HepG2 (cell line): ENCODE results near the gene SNAI3. TPM values are rescaled to one million over a fixed set of nuclear protein-coding genes. Genes with fewer than 3 reads are reported as not detected.

Experiments used
- CEBPB ChIP-seq: IDR thresholded peaks from 2 replicates; pipeline ENCODE4 v1.6.1; 2011; ENCODE audit warnings: low read depth, low read length, improper control_type of control experiment, borderline replicate concordance
- ZNF17 ChIP-seq: sonication (generic); formaldehyde crosslinking; IDR thresholded peaks from 2 replicates; pipeline ENCODE4 v1.5.0; 2020; ENCODE audit warnings: mild to moderate bottlenecking, missing genetic modification reagents
- ZNF543 ChIP-seq: sonication (generic); formaldehyde crosslinking; IDR thresholded peaks from 2 replicates; pipeline ENCODE4 v1.4.0; 2020; ENCODE audit warnings: mild to moderate bottlenecking, missing genetic modification reagents
- ZNF83 ChIP-seq: sonication (generic); formaldehyde crosslinking; IDR thresholded peaks from 2 replicates; pipeline ENCODE4 v1.4.0; 2020; ENCODE audit warnings: missing genetic modification reagents, mild to moderate bottlenecking, borderline replicate concordance
- polyA plus RNA-seq, 8 experiments: library from polyadenylated mRNA; depleted of rRNA in 3 of 8; stranded (reverse) in 7 of 8; unstranded in 1 of 8; fragments of >200 nt; fragmentation: Illumina TruSeq in 4 of 8; extraction: Trizol in 4 of 8; gene quantifications; 2 replicates each; pipeline versions ENCODE4 v1.2.1 to v1.2.3, GENCODE V29; 2011 to 2016; ENCODE audit warnings: low read depth in 4 of 8, missing spikeins in 1 of 8, mixed read lengths in 1 of 8; ENCODE audit not compliant: insufficient read depth in 1 of 8
- total RNA-seq, 5 experiments: library from RNA; depleted of rRNA; stranded (reverse); fragments of >200 nt; fragmentation: Illumina TruSeq; extraction: Trizol; gene quantifications; 2 replicates each; pipeline ENCODE4 v1.2.3, GENCODE V29; 2016; ENCODE audit warnings: low read depth in 1 of 5
- TF ChIP-seq, protein P1 (sequence below): sonication (generic); formaldehyde crosslinking; IDR thresholded peaks from 2 replicates; pipeline ENCODE4 v1.5.1; 2020; ENCODE audit warnings: missing genetic modification reagents, mild to moderate bottlenecking, borderline replicate concordance
- TF ChIP-seq, protein P2 (sequence below): sonication (generic); formaldehyde crosslinking; IDR thresholded peaks from 2 replicates; pipeline ENCODE4 v1.4.0; 2020; ENCODE audit warnings: missing genetic modification reagents, borderline replicate concordance
- TF ChIP-seq, protein P3 (sequence below): sonication (generic); formaldehyde crosslinking; IDR thresholded peaks from 2 replicates; pipeline ENCODE4 v1.5.0; 2020; ENCODE audit warnings: missing genetic modification reagents, mild to moderate bottlenecking, borderline replicate concordance
- TF ChIP-seq, protein P4 (sequence below): sonication (generic); formaldehyde crosslinking; IDR thresholded peaks from 2 replicates; pipeline ENCODE4 v1.5.1; 2020; ENCODE audit warnings: mild to moderate bottlenecking, missing genetic modification reagents, moderate library complexity
- TF ChIP-seq, protein P5 (sequence below), 2 experiments: fragments of 450-650 bp in 1 of 2; sonication (generic) in 1 of 2; formaldehyde crosslinking in 1 of 2; IDR thresholded peaks; 2 replicates each; pipeline versions ENCODE4 v1.6.1 to v1.8.0; 2016 to 2022; ENCODE audit warnings: antibody characterized with exemption in 1 of 2, mild to moderate bottlenecking in 1 of 2, missing genetic modification reagents in 1 of 2

Gene SNAI3
- total and polyA plus RNA-seq, 2 of the 13 experiments (the other 11 are each of a cell fraction or from before 2014, with no cell fraction given), result 0.09 to 0.18 TPM

DNA sequence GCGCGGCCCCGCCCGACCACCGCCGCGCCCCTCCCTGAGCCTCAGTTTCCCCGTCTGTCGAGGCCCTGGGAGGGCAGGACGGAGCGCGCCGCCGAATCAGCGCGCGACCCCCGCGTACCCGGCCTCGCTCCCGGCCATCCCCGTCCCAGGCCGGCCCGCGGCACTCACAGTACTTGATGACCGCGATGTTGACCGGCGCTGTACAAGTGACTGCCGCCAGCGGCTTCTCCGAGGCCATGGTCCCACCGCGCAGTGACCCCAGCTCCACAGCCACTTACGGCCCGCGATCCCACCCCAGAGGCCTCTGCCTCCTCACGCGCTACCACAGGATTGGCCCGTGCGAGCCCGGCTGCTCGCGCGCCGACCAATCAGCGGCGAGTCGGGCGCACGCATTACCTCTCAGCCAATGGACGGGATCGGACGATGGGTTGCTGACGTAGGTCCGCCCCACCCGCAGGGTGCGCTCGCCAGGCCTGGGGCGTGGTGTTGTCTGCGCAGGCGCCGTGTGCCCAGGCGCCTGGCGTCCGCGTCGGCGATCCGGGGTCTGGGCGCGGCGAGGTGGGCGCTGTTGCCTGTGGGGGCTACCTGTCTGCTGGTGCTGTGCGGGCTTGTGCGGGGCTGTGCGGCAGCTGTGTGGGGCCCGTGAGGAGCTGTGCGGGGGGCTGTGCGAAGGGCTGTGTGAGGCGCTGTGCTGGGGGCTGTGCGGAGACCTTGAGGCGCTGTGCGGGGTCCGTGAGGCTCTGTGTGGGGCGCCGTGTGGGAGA is 23.3 kb downstream of the SNAI3 start, which contains the start of gene MVD (continued):
- TF ChIP-seq, protein P1, sequence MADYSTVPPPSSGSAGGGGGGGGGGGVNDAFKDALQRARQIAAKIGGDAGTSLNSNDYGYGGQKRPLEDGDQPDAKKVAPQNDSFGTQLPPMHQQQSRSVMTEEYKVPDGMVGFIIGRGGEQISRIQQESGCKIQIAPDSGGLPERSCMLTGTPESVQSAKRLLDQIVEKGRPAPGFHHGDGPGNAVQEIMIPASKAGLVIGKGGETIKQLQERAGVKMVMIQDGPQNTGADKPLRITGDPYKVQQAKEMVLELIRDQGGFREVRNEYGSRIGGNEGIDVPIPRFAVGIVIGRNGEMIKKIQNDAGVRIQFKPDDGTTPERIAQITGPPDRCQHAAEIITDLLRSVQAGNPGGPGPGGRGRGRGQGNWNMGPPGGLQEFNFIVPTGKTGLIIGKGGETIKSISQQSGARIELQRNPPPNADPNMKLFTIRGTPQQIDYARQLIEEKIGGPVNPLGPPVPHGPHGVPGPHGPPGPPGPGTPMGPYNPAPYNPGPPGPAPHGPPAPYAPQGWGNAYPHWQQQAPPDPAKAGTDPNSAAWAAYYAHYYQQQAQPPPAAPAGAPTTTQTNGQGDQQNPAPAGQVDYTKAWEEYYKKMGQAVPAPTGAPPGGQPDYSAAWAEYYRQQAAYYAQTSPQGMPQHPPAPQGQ, result no peak; the same call in 1 of the 2 replicates
- TF ChIP-seq ZNF17 (CRISPR knock-in tag) (no peak), CEBPB (no peak), ZNF83 (peak; percentile 98), ZNF543 (peak; percentile 64; the same call in 1 of the 2 replicates)
- TF ChIP-seq, protein P2, sequence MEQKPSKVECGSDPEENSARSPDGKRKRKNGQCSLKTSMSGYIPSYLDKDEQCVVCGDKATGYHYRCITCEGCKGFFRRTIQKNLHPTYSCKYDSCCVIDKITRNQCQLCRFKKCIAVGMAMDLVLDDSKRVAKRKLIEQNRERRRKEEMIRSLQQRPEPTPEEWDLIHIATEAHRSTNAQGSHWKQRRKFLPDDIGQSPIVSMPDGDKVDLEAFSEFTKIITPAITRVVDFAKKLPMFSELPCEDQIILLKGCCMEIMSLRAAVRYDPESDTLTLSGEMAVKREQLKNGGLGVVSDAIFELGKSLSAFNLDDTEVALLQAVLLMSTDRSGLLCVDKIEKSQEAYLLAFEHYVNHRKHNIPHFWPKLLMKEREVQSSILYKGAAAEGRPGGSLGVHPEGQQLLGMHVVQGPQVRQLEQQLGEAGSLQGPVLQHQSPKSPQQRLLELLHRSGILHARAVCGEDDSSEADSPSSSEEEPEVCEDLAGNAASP (CRISPR knock-in tag), result peak; percentile 64; the same call in 1 of the 2 replicates
- TF ChIP-seq, protein P3, sequence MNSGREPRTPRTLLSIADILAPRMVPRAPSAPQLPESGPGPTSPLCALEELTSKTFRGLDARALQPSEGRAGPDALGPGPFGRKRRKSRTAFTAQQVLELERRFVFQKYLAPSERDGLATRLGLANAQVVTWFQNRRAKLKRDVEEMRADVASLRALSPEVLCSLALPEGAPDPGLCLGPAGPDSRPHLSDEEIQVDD (CRISPR knock-in tag), result peak; percentile 40
- TF ChIP-seq, protein P4, sequence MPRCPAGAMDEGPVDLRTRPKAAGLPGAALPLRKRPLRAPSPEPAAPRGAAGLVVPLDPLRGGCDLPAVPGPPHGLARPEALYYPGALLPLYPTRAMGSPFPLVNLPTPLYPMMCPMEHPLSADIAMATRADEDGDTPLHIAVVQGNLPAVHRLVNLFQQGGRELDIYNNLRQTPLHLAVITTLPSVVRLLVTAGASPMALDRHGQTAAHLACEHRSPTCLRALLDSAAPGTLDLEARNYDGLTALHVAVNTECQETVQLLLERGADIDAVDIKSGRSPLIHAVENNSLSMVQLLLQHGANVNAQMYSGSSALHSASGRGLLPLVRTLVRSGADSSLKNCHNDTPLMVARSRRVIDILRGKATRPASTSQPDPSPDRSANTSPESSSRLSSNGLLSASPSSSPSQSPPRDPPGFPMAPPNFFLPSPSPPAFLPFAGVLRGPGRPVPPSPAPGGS (CRISPR knock-in tag), result peak; percentile 97
- TF ChIP-seq, protein P5, sequence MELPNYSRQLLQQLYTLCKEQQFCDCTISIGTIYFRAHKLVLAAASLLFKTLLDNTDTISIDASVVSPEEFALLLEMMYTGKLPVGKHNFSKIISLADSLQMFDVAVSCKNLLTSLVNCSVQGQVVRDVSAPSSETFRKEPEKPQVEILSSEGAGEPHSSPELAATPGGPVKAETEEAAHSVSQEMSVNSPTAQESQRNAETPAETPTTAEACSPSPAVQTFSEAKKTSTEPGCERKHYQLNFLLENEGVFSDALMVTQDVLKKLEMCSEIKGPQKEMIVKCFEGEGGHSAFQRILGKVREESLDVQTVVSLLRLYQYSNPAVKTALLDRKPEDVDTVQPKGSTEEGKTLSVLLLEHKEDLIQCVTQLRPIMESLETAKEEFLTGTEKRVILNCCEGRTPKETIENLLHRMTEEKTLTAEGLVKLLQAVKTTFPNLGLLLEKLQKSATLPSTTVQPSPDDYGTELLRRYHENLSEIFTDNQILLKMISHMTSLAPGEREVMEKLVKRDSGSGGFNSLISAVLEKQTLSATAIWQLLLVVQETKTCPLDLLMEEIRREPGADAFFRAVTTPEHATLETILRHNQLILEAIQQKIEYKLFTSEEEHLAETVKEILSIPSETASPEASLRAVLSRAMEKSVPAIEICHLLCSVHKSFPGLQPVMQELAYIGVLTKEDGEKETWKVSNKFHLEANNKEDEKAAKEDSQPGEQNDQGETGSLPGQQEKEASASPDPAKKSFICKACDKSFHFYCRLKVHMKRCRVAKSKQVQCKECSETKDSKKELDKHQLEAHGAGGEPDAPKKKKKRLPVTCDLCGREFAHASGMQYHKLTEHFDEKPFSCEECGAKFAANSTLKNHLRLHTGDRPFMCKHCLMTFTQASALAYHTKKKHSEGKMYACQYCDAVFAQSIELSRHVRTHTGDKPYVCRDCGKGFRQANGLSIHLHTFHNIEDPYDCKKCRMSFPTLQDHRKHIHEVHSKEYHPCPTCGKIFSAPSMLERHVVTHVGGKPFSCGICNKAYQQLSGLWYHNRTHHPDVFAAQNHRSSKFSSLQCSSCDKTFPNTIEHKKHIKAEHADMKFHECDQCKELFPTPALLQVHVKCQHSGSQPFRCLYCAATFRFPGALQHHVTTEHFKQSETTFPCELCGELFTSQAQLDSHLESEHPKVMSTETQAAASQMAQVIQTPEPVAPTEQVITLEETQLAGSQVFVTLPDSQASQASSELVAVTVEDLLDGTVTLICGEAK (IDR thresholded peaks at IDR 0.05), result no peak
- TF ChIP-seq, protein P5 (CRISPR knock-in tag; IDR thresholded peaks at IDR 0.05), result peak; percentile 4
